Stimulated activated CD4-positive, alpha-beta T cell treated with anti-CD3 and anti-CD28 coated beads, TNF-alpha, amount 100 ng/mL, for 24 hours (primary cell): Measurements from ENCODE around the gene MCRIP1.

Source experiments
- DNase-seq, 3 experiments: peaks; one replicate each; pipeline ENCODE4 v3.0.0-alpha.2; 2020; ENCODE audit warnings: low read depth in 3 of 3

The MCRIP1 gene

DNA sequence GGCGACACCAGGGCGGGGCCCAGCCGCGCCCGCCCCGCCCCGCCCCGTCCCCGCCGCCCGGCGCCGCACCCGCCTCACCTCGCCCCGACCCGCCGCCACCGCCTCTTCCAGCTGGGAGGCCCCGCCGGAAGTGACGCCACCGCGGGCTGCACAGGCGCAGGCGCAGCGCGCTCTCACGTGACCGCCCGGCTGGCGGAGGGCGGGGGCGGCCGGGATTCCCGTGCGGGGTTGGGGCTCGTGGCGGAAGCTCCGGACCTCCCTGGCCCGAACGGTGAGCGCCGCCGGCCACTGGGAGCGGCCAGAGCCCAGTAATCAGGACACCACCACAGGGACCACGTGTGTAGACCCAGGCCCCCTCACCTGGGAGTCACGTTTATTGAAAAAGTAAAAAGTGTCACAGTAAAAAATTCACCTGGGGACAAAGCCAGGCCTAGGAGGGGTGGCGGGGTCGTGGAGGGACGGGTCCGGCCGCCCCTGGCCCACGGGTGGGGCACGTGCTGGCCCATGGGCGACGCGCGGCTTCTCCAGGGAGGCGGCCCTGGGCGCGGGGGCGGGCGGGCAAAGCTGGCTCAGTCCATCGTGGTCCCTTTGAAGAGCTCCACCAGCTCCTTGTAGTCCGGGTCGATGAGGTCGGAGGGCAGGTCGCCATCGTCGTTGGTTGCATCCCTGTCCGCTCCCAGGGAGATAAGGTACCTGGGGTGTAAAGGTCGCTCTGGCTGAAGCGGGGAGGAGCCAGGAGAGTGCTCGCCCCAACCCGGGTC, at the start of gene MCRIP1:
TSS of gene MCRIP1 (minus strand) at position 132 of the 761 bp plus-strand sequence. CDS start 8,785 bp downstream, outside the sequence.
- DNase-seq: peak; percentile 90 to 95 (median 91)

DNA sequence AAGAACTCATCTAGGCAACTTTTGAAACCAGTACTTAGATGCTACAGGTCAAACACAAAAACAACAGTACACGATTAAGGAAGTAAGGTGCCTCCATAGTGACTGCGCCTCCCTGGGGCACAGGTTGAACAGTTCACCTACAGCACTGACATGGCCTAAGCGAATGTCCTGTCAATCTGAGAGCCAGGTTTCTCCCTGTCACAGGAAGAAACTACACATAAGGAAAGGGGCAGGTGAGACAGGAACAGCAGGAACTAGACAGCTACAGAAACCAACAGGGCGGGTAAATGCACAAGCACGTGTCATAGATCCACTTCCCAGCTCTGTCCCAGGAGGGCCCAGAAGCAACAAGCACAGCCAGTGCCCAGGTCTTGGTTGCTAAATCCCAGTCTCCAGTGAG, 46.0 kb upstream of the MCRIP1 start:
- no peak for DNase-seq

DNA sequence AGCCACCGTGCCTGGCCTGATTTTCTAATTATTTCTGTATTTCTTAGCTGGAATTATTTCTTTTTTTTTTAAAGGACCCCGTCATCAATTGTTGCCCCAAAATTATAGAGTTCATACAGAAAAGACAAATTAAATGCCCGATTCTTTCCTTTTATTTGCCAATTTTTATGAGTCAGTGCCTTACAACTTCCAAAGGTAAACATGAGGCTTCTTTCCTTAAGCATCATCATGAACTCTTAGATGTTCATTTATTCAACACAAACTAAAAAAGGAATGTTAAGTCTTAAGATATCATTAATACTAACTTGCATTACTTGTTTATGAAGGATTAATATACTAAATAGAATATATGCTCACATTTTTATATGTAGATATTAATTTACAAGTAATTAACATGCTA, 45.2 kb upstream of the MCRIP1 start:
- no peak for DNase-seq

GRCh38 chr17:81877569-81877968, 44.5 kb upstream of the MCRIP1 start:
- DNase-seq: no peak

DNA sequence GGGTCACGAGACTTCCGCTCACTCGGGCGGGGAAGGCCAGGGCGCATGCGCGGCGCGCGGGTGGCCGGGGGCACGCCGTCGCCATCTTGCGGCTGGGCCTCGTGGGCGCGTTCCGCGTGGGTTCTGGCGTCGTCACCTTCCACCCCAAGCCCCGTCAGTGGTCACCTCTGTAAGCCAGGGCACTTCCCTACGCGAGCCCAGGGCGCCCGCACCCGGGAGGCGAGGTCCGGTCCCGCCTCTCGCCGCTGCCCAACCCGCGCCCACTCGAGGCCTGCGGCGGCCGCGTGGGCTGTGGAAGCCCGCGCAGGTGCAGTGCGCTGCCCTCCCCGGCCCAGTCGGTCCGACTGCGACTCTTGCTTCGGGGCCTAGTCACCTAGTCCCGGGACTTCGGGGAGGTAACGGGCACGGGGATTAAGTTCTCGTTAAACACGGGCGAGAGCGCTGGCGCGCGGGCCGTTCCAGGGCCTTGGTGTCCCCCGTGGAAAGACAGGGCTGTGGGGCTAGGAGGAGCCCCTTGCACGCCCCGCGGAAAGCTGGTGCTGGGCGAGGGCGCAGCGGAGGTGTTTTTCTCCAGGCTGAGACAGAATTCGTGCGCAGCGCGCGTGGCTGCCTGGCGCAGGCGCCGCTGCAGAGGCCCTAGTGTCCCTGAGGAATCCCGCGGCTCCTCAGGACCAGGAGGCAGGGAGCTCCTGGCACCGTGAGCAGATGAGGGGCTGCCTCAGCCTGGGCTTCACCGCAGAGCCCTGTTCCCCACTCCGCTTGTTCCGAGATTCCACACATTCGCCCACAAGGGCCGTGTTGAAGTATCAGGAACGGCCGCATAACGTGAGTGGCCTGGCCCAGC, 38.5 kb upstream of the MCRIP1 start:
- DNase-seq: peak; percentile 90 to 96 (median 93)

- DNase-seq: no peak
Measured at GRCh38 chr17:81870981-81871386, 37.9 kb upstream of the MCRIP1 start, which contains the start of gene ARHGDIA. Gene ARHGDIA, minus strand, starts transcription at chr17:81871337. Its CDS starts 1,407 bp downstream, at chr17:81869930.

DNA sequence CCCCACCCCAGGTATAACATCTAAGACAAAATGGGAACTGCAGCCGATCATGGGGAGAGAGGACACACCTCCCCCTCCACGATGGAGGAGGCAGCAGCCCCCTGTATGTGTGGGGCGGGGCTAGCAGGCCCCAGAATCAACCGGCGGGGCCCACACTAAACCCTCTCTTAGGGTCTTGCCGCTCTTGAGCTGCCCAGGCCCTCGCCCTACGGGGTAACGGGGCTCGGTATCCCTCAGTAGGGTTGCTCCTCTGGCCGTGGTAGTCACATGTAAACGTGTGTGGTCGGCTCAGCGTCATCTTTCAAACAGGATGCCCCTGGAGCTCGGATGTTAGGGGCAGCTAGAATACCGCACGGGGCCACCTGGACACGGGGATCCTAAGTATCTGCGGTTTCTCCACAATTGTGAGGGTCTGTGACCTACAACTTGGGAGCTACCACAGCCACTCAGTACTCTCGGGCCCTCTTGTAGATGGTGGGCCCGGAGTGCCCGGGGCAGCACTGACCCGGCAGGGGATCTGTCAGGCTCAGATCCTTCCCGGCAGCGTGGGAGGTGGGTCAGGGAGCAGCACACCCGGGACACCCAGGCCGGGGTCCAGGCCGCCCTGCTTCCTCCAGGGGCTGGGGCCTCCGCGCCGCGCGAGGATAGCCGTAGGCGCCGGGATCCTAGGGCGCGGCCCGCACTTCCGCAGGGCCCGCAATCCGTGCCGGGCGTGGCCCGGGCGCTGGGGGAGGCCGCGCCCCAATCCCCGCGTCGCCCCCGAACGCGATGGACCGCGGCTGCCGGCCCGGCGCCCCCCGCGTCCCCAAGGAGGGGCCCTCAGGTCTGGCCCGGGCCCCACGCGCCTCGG, 37.3 kb upstream of the MCRIP1 start:
- peak in 1 of 3 experiments; percentile 37 for DNase-seq

DNA sequence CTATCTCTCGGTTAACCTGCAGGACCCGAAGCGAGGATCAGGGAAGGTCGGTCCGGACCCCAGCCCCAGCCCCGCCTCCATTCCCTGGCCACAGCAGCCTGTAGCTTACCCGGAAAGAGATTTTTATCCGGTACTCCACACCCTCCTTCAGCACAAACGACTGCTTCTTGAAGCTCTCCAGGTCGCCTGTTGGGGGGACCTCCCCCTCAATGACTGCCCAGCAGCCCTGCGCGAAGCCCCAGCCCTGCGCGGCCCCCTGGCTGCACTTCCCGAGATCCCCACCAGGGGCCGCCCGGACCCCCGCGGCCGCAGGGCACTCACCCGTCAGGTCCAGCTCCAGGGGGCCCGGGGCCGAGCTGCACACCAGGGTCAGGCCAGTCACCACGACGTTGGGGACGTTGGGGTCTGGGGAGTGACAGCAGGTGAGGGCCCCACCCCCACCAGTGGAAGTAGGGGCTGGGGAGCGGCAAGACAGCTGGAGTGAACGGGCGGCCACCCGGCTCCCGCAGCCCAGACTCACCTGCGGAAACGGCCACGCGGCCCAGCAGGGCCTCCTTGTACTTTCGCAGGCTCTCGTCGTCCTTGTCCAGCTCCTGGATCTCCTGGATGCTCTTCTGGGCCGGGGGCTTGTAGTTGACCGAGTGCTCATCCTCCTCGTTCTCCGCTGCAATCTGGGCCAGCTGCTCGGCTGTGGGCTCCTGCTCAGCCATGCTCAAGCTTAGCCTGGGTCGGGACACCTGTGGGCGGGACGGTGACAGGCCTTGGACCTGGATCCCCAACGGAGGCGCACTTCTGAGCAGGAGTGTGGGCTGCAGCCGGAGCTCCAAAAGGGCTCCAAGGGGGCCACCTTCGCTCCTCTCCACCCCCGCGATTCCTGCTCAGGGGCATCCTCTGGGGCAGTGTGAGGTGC, 36.4 kb upstream of the MCRIP1 start:
- peak in 1 of 3 experiments; percentile 40 for DNase-seq

DNA sequence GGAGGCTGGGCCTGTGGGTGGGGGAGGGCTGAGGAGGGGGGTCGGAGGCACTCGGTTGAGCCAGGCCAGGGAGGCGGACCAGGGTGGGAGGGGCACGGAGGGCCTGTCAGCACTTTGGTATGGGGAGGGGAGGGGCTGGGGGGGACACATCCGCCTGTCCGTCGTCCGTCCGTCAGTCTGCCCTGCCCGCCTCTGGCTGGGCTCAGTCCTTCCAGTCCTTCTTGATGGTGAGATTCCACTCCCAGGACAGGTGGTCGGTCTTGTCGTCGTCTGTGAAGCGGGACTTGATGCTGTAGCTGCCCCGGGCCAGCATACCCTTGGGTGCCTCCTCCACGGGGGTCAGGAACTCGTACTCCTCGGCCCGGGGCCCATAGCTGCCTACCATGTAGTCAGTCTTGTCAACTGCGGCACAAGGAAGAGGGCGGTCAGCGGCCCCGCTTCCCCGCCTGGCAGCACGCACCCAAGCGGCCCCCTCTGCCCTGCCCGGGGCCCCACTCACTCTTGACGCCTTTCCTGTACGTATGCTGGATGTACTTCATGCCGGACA, 35.7 kb upstream of the MCRIP1 start:
- DNase-seq: no peak

DNA sequence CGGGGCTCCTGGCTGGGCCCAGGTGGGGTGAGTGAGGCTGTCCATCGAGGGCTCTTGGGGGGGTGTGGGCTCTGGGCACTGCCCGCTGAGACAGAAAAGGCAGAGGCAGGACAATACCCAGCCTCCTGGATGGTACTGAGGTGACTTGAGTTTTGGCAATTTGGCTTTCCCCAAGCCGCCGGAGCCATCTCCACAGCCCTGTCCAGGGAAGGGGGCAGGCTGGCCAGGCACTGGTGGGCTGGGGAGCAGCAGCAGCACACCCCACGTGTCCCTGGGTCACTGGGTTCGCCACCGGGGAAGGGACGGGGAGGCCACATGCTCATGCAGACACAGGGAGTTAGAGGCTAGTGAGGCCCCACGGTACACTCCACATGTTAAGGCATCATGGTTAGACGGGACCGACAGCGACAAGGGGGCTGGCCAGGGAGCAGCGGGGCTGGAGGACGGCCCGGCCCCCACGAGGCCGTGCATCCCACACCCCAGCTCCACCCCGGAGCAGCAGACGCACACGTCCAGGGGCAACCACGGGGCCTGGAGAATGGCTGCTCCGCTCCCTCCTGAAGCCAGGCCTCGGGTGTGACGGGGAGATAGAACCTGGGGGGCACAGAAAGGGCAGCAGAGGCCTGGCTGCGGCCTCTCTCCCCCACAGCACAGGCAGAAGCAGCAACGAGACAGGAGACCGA, 35.0 kb upstream of the MCRIP1 start:
- no peak for DNase-seq

GRCh38 chr17:81867170-81867990, 34.3 kb upstream of the MCRIP1 start:
- peak in 1 of 3 experiments; percentile 34 for DNase-seq

DNA sequence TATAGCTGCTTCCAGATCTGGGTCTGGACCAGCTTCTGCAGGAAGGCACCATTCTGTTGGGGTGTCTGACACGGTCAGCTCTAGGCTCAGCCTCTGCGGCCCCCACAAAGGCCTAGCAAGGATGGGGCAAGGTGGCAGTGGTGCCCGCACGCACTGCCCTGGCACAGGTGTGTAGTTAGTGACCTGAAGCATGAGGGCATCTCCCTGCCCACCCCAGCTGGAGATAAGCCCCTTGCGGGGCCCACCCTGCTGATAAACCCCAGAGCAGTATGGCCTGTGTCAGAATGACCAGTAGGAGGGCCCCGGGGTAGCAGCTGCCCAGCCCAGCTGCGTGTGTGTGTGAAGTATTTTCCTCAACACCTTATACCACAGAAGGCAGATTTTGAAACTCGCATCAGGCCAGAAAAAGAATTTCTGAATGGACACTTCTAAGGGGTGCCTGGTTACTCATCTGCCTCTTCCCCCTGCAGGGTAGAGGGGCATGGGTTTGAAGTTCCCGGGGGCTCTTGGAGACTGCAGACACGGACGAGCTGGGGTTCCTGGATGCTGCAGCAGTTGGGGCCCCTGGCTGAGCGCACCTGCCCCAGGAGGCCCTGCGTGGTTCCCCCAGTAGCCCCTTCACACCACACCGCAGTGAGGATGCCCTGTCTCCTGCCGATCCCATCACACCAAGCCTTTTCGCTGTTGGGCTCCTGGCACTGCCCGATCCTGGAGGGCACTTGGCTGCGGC, 33.5 kb upstream of the MCRIP1 start:
- DNase-seq: peak in 1 of 3 experiments; percentile 27

DNA sequence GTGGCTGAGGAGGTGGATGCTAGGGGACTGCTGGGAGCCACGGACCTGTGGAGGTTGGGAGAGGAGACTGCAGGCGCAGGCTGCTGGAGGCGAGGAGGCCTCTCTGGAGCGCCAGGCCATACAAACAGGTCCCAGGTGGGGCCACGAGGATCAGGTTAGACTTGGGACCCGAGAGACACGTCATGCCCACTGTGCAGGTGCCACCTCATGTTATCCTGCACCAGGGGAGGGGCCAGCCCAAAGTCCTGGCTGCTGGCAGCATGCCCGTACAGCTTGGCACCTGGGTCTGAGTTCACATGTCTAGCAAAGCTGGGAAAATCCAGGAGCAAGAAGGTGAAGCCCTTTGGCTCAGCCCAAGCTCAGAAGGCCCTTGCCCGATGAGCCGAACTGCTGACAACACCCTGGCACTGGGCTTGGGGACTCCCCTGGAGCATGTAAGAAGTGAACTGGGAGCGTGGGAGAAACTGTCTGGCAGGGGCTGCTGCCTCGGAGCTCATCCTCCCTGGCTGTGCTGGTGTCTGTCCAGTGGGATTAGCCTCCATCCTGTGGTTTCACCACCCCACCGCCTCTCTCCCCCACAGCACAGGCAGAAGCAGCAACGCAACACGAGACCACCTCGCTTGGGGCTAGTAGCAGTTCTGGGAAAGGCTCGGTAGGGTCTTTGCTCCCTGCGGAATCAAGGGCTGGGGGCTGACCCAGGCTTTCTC, 32.8 kb upstream of the MCRIP1 start:
- no peak for DNase-seq

DNA sequence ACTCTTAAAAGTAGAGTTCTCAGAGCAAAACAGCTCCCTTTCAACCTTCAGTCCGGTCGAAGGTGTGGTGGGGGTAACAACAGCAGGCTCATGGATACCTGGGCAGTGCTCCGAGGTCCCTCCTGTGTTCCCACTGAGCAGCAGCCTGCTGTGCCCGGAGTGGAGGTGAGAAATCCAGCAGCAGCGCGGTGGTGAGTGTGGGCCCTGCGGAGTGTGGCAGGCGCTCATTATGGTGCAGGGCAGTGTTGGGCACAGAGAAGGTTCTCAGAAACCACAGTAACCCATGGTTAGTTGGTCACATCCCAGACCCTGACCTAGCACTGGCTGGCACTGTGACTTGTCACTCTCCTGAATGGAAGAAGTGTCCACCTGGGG, 32.3 kb upstream of the MCRIP1 start:
- DNase-seq: no peak

- no peak for DNase-seq
Measured at GRCh38 chr17:81863833-81864768, 31.0 kb upstream of the MCRIP1 start.

- DNase-seq: no peak
Measured at GRCh38 chr17:81863123-81863675, 30.1 kb upstream of the MCRIP1 start.
